K562 (cell line): ENCODE results near the gene ICAM3. TPM values are rescaled to one million over a fixed set of nuclear protein-coding genes. Genes with fewer than 3 reads are reported as not detected.

Experiments
- EGR1 ChIP-seq: fragments of 450-650 bp; conservative IDR thresholded peaks from 2 replicates; pipeline ENCODE4 v1.6.1; 2017; ENCODE audit warnings: mild to moderate bottlenecking
- MCM7 ChIP-seq, 2 experiments: fragments of 450-650 bp; IDR thresholded peaks; 2 replicates each; pipeline ENCODE4 v1.6.1; 2016 to 2018
- NR2C2 ChIP-seq, 2 experiments: fragments of 200-800 bp in 1 of 2; sonication (Bioruptor generic) in 1 of 2; sonication (generic) in 1 of 2; formaldehyde crosslinking in 1 of 2; IDR thresholded peaks; 2 replicates each; pipeline versions ENCODE4 v1.6.1 to v1.8.0; 2016 to 2022; ENCODE audit warnings: mild to moderate bottlenecking in 1 of 2, missing compliant biosample characterization in 1 of 2, missing genetic modification characterization in 1 of 2, missing genetic modification reagents in 1 of 2
- POLR2H ChIP-seq: IDR thresholded peaks from 2 replicates; pipeline ENCODE4 v1.6.1; 2016; ENCODE audit warnings: missing genetic modification characterization, low read depth, mild to moderate bottlenecking, control low read depth, missing compliant biosample characterization, moderate library complexity
- polyA plus RNA-seq, 8 experiments: library from polyadenylated mRNA; depleted of rRNA in 4 of 8; stranded (reverse) in 5 of 8; unstranded in 3 of 8; fragments of >200 nt; fragmentation: Nextera tagmentation in 2 of 8; fragmentation: Illumina TruSeq in 1 of 8; extraction: Ambion mirVana in 2 of 8; extraction: Trizol in 1 of 8; gene quantifications; 2 replicates each; pipeline versions ENCODE4 v1.2.1 to v1.2.3, GENCODE V29; 2011 to 2014; ENCODE audit warnings: inconsistent platforms in 1 of 8, missing spikeins in 1 of 8
- total RNA-seq, 7 experiments: library from RNA; depleted of rRNA in 6 of 7; stranded (reverse); fragments of >200 nt in 6 of 7; fragmentation: Illumina TruSeq in 2 of 7; extraction: Trizol in 2 of 7; gene quantifications; 2 replicates each; pipeline versions ENCODE4 v1.2.1 to v1.2.3, GENCODE V29; 2011 to 2021; ENCODE audit warnings: low replicate concordance in 1 of 7
- TF ChIP-seq, protein P1 (sequence below), 2 experiments: IDR thresholded peaks in 1 of 2; conservative IDR thresholded peaks in 1 of 2; 2 replicates each; pipeline ENCODE4 v1.6.1; 2016; ENCODE audit warnings: low read depth in 2 of 2, mild to moderate bottlenecking in 1 of 2, missing compliant biosample characterization in 1 of 2, missing genetic modification characterization in 1 of 2, moderate library complexity in 1 of 2
- TF ChIP-seq, protein P2 (sequence below): IDR thresholded peaks from 2 replicates; pipeline ENCODE4 v1.6.1; 2012; ENCODE audit warnings: low read depth, low read length, improper control_type of control experiment, borderline replicate concordance
- TF ChIP-seq, protein P3 (sequence below): fragments of 250-450 bp; sonication (Bioruptor Pico); IDR thresholded peaks from 2 replicates; pipeline ENCODE4 v1.4.0; 2020; ENCODE audit warnings: mild to moderate bottlenecking, moderate library complexity

ICAM3 gene
- total and polyA plus RNA-seq, 9 of the 15 experiments (the other 6 are each of a cell fraction or from before 2014, with no cell fraction given) = 6.5 to 39.5 (median 24.2) TPM

DNA sequence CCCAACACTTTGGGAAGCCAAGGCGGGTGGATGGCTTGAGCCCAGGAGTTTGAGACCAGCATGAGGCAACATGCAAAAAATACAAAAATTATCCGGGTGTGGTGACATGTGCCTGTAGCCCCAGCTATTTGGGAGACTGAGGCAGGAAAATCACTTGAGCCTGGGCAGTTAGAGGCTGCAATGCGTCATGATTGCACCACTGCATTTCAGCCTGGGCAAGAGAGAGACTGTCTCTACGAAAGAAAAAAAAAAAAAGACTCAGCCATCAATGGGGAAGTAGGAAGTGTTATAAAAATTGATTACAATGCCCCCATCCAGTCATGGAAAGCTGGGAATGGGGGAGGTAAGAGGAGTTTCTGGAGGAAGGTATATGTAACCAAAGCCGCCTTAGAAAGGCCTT is 35.5 kb upstream of the ICAM3 start (continued):
- TF ChIP-seq, protein P1, sequence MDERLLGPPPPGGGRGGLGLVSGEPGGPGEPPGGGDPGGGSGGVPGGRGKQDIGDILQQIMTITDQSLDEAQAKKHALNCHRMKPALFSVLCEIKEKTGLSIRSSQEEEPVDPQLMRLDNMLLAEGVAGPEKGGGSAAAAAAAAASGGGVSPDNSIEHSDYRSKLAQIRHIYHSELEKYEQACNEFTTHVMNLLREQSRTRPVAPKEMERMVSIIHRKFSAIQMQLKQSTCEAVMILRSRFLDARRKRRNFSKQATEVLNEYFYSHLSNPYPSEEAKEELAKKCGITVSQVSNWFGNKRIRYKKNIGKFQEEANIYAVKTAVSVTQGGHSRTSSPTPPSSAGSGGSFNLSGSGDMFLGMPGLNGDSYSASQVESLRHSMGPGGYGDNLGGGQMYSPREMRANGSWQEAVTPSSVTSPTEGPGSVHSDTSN (CRISPR knock-in tag; IDR thresholded peaks at IDR 0.05; ENCODE audit: low read depth) = no peak
- TF ChIP-seq, protein P1 (tag; conservative IDR thresholded peaks at IDR 0.05; ENCODE audit: low read depth) = no peak
- TF ChIP-seq MCM7 (IDR thresholded peaks at IDR 0.05) (no peak), POLR2H (tag) (no peak), NR2C2 (CRISPR knock-in tag; IDR thresholded peaks at IDR 0.05) (no peak), NR2C2 (tag; IDR thresholded peaks at IDR 0.05) (no peak), EGR1 (no peak)
- TF ChIP-seq, protein P2, sequence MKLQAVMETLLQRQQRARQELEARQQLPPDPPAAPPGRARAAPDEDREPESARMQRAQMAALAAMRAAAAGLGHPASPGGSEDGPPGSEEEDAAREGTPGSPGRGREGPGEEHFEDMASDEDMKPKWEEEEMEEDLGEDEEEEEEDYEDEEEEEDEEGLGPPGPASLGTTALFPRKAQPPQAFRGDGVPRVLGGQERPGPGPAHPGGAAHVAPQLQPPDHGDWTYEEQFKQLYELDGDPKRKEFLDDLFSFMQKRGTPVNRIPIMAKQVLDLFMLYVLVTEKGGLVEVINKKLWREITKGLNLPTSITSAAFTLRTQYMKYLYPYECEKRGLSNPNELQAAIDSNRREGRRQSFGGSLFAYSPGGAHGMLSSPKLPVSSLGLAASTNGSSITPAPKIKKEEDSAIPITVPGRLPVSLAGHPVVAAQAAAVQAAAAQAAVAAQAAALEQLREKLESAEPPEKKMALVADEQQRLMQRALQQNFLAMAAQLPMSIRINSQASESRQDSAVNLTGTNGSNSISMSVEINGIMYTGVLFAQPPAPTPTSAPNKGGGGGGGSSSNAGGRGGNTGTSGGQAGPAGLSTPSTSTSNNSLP = no peak
- TF ChIP-seq, protein P3, sequence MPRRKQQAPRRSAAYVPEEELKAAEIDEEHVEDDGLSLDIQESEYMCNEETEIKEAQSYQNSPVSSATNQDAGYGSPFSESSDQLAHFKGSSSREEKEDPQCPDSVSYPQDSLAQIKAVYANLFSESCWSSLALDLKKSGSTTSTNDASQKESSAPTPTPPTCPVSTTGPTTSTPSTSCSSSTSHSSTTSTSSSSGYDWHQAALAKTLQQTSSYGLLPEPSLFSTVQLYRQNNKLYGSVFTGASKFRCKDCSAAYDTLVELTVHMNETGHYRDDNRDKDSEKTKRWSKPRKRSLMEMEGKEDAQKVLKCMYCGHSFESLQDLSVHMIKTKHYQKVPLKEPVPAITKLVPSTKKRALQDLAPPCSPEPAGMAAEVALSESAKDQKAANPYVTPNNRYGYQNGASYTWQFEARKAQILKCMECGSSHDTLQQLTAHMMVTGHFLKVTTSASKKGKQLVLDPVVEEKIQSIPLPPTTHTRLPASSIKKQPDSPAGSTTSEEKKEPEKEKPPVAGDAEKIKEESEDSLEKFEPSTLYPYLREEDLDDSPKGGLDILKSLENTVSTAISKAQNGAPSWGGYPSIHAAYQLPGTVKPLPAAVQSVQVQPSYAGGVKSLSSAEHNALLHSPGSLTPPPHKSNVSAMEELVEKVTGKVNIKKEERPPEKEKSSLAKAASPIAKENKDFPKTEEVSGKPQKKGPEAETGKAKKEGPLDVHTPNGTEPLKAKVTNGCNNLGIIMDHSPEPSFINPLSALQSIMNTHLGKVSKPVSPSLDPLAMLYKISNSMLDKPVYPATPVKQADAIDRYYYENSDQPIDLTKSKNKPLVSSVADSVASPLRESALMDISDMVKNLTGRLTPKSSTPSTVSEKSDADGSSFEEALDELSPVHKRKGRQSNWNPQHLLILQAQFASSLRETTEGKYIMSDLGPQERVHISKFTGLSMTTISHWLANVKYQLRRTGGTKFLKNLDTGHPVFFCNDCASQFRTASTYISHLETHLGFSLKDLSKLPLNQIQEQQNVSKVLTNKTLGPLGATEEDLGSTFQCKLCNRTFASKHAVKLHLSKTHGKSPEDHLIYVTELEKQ = no peak
